ENCODE measurements around the gene ABCA1. TPM values are rescaled to one million over a fixed set of nuclear protein-coding genes. Genes with fewer than 3 reads are reported as not detected.
"Not testable (repeated sequence)": the region's sequence is repeated elsewhere in the genome, so short reads cannot be mapped to it uniquely, and the experiment has no call there.

ABCA1 gene
- total RNA-seq, 1 donor from 2014 or later, result 1.7 TPM

- intact Hi-C loops (cut with micrococcal nuclease), result no loop called here
Measured at GRCh38 chr9:104873489-104873850, 54.5 kb downstream of the ABCA1 start.

GRCh38 chr9:104872656-104873488 lies 55.1 kb downstream of the ABCA1 start:
- intact Hi-C loops (cut with micrococcal nuclease), result no loop called here

GRCh38 chr9:104871961-104872527 lies 55.9 kb downstream of the ABCA1 start:
- intact Hi-C loops (cut with micrococcal nuclease), result no loop called here

- intact Hi-C loops (cut with micrococcal nuclease), result loop anchor here (10.0 kb wide), 1 partner anchor 825 kb away; the partner anchor contains the start of gene TMEM38B
Measured at GRCh38 chr9:104869811-104870210, 58.1 kb downstream of the ABCA1 start.

GRCh38 chr9:104868687-104869404 lies 59.1 kb downstream of the ABCA1 start:
- intact Hi-C loops (cut with micrococcal nuclease), result loop anchor here (10.0 kb wide), 1 partner anchor 826 kb away; the partner anchor contains the start of gene TMEM38B

- intact Hi-C loops (cut with micrococcal nuclease), result loop anchor here (10.0 kb wide), 1 partner anchor 827 kb away; the partner anchor contains the start of gene TMEM38B
Measured at GRCh38 chr9:104868303-104868686, 59.7 kb downstream of the ABCA1 start.

- intact Hi-C loops (cut with micrococcal nuclease), result loop anchor here (10.0 kb wide), 1 partner anchor 829 kb away; the partner anchor contains the start of gene TMEM38B
Measured at GRCh38 chr9:104866191-104866590, 61.8 kb downstream of the ABCA1 start.

- intact Hi-C loops (cut with micrococcal nuclease), result loop anchor here (5.0 to 10.0 kb wide), 2 partner anchors 128 to 830 kb away; partner anchors contain the start of gene TMEM38B
Measured at GRCh38 chr9:104864675-104865104, 63.3 kb downstream of the ABCA1 start.

- intact Hi-C loops (cut with micrococcal nuclease), result loop anchor here (1.0 to 10.0 kb wide), 6 partner anchors 63 to 855 kb away; partner anchors contain the start of gene TMEM38B
Measured at GRCh38 chr9:104863180-104863883, 64.6 kb downstream of the ABCA1 start.

GRCh38 chr9:104861397-104861796 lies 66.6 kb downstream of the ABCA1 start:
- intact Hi-C loops (cut with micrococcal nuclease), result loop anchor here (5.0 to 10.0 kb wide), 2 partner anchors 131 to 833 kb away; partner anchors contain the start of gene TMEM38B

GRCh38 chr9:104860263-104860662 lies 67.7 kb downstream of the ABCA1 start:
- intact Hi-C loops (cut with micrococcal nuclease), result loop anchor here (5.0 to 10.0 kb wide), 2 partner anchors 132 to 835 kb away; partner anchors contain the start of gene TMEM38B

- intact Hi-C loops (cut with micrococcal nuclease), result no loop called here
Measured at GRCh38 chr9:104858846-104859245, 69.1 kb downstream of the ABCA1 start.

GRCh38 chr9:104858271-104858670 lies 69.7 kb downstream of the ABCA1 start:
- intact Hi-C loops (cut with micrococcal nuclease), result no loop called here

- intact Hi-C loops (cut with micrococcal nuclease), result no loop called here
Measured at GRCh38 chr9:104856413-104856941, 71.5 kb downstream of the ABCA1 start.

GRCh38 chr9:104855807-104856206 lies 72.1 kb downstream of the ABCA1 start:
- intact Hi-C loops (cut with micrococcal nuclease), result no loop called here

- intact Hi-C loops (cut with micrococcal nuclease), result not testable (repeated sequence)
Measured at GRCh38 chr9:104855258-104855657, 72.7 kb downstream of the ABCA1 start.

GRCh38 chr9:104854613-104855012 lies 73.3 kb downstream of the ABCA1 start:
- intact Hi-C loops (cut with micrococcal nuclease), result no loop called here

- intact Hi-C loops (cut with micrococcal nuclease), result no loop called here
Measured at GRCh38 chr9:104853683-104854082, 74.3 kb downstream of the ABCA1 start.

- intact Hi-C loops (cut with micrococcal nuclease), result no loop called here
Measured at GRCh38 chr9:104853159-104853558, 74.8 kb downstream of the ABCA1 start.

- intact Hi-C loops (cut with micrococcal nuclease), result no loop called here
Measured at GRCh38 chr9:104851546-104851920, 76.4 kb downstream of the ABCA1 start.

Measured in T-helper 1 cell treated with Interleukin-12 subunit alpha and Interleukin-12 subunit beta and Interleukin-4 antibody, amounts not matched to agents 30 ng/mL and 1 ng/mL, for 36 hours (primary cell).